ENCODE measurements around the gene LPIN2. TPM values are rescaled to one million over a fixed set of nuclear protein-coding genes. Genes with fewer than 3 reads are reported as not detected.

Gene LPIN2
- total RNA-seq, 3 donors from 2014 or later (not counting 1 experiment from before 2014, with no cell fraction given) = 32.9 to 58.8 (median 57.1) TPM

- Mint-ChIP-seq H3K27ac (peak overlapping the region in 1 of 2 donors; percentile 4), H3K4me3 (no peak overlapping the region), H3K27me3 (ENCODE audit: low read depth in 2 of 2) (no peaks in the 10 kb centered on the region), H3K4me1 (peaks cover 38 to 44% of the 10 kb centered on the region in 2 donors), H3K36me3 (no peaks in the 10 kb centered on the region), H3K9me3 (no peaks in the 10 kb centered on the region)
- TF ChIP-seq CTCF (IDR thresholded peaks at IDR 0.05) = peak; percentile 74
- Histone ChIP-seq H3K4me3 (ENCODE audit: low read length) (no peak overlapping the region), H3K36me3 (ENCODE audit: control insufficient read depth, insufficient read depth, low read length) (no peaks in the 10 kb centered on the region), H3K4me1 (ENCODE audit: control insufficient read depth, insufficient read depth, low read length) (peaks cover 12% of the 10 kb centered on the region), H3K27ac (ENCODE audit: low read length) (no peak overlapping the region), H3K9me3 (ENCODE audit: control insufficient read depth, insufficient read depth, low read length) (no peaks in the 10 kb centered on the region), H3K27me3 (ENCODE audit: control insufficient read depth, insufficient read depth, low read length) (no peaks in the 10 kb centered on the region)
- intact Hi-C loops (cut with micrococcal nuclease) = loop anchor here (1.0 kb wide), 2 partner anchors 25 to 53 kb away; no protein-coding TSS in a partner anchor
- 86% methylated on average over 1 of the region's 2 CpGs for WGBS (ENCODE audit: insufficient coverage)
- ATAC-seq (peak; percentile 41 to 54 (median 42)), DNase-seq (peak in 1 of 2 donors; percentile 80)
These were observed 27.3 kb downstream of the LPIN2 start for GRCh38 chr18:2985628-2986027.

GRCh38 chr18:2984703-2985261 lies 28.2 kb downstream of the LPIN2 start:
- intact Hi-C loops (cut with micrococcal nuclease) = loop anchor here (1.0 to 5.0 kb wide), 3 partner anchors 24 to 263 kb away; partner anchors contain the start of gene MYL12A
- peak overlapping the region; percentile 4 to 19 for H3K27ac Mint-ChIP-seq
- H3K27ac ChIP-seq (ENCODE audit: low read length) = no peak overlapping the region
- no peak overlapping the region for H3K4me3 ChIP-seq (ENCODE audit: low read length)
- no peak for ATAC-seq
- no peak overlapping the region for H3K4me3 Mint-ChIP-seq
- no peak for TF ChIP-seq CTCF (IDR thresholded peaks at IDR 0.05)
- H3K27me3 ChIP-seq (ENCODE audit: control insufficient read depth, insufficient read depth, low read length) = no peaks in the 10 kb centered on the region
- H3K36me3 ChIP-seq (ENCODE audit: control insufficient read depth, insufficient read depth, low read length) = no peaks in the 10 kb centered on the region
- no peaks in the 10 kb centered on the region for H3K9me3 ChIP-seq (ENCODE audit: control insufficient read depth, insufficient read depth, low read length)
- peak in 1 of 2 donors; percentile 41 for DNase-seq
- H3K36me3 Mint-ChIP-seq = no peaks in the 10 kb centered on the region
- no peaks in the 10 kb centered on the region for H3K27me3 Mint-ChIP-seq (ENCODE audit: low read depth in 2 of 2)
- H3K4me1 Mint-ChIP-seq = peaks cover 44 to 46% of the 10 kb centered on the region in 2 donors
- 100% methylated on average over 2 of the region's 2 CpGs for WGBS (ENCODE audit: insufficient coverage)
- H3K9me3 Mint-ChIP-seq = no peaks in the 10 kb centered on the region
- peaks cover 20% of the 10 kb centered on the region for H3K4me1 ChIP-seq (ENCODE audit: control insufficient read depth, insufficient read depth, low read length)

GRCh38 chr18:2984091-2984490 lies 28.9 kb downstream of the LPIN2 start:
- 98% methylated on average over 3 of the region's 3 CpGs for WGBS (ENCODE audit: insufficient coverage)
- Mint-ChIP-seq H3K4me1 (peaks cover 50 to 53% of the 10 kb centered on the region in 2 donors), H3K4me3 (no peak overlapping the region), H3K27me3 (ENCODE audit: low read depth in 2 of 2) (no peaks in the 10 kb centered on the region), H3K36me3 (no peaks in the 10 kb centered on the region), H3K9me3 (no peaks in the 10 kb centered on the region), H3K27ac (peak overlapping the region; percentile 4 to 19)
- no peak for ATAC-seq
- Histone ChIP-seq H3K4me3 (ENCODE audit: low read length) (no peak overlapping the region), H3K4me1 (ENCODE audit: control insufficient read depth, insufficient read depth, low read length) (peaks cover 27% of the 10 kb centered on the region), H3K27me3 (ENCODE audit: control insufficient read depth, insufficient read depth, low read length) (no peaks in the 10 kb centered on the region), H3K9me3 (ENCODE audit: control insufficient read depth, insufficient read depth, low read length) (no peaks in the 10 kb centered on the region), H3K36me3 (ENCODE audit: control insufficient read depth, insufficient read depth, low read length) (no peaks in the 10 kb centered on the region), H3K27ac (ENCODE audit: low read length) (no peak overlapping the region)
- intact Hi-C loops (cut with micrococcal nuclease) = loop anchor here (5.0 kb wide), 1 partner anchor 263 kb away; the partner anchor contains the start of gene MYL12A
- no peak for DNase-seq
- TF ChIP-seq CTCF (IDR thresholded peaks at IDR 0.05) = no peak

Measured in natural killer cell (primary cell).